GM19043 (cell line): ENCODE results near the gene TRPC5OS.

Experiments
- ATAC-seq: cut with Tn5 transposase; IDR thresholded peaks from one replicate; pipeline ENCODE4 v1.9.1; 2021; ENCODE audit warnings: low read depth; ENCODE audit not compliant: unreplicated experiment

The TRPC5OS gene

GRCh38 chrX:111892375-111892774, 16.4 kb downstream of the TRPC5OS start:
- ATAC-seq: no peak

- no peak for ATAC-seq
These were observed 20.2 kb downstream of the TRPC5OS start for GRCh38 chrX:111896148-111896547.

- ATAC-seq: no peak
These were observed 38.6 kb downstream of the TRPC5OS start for GRCh38 chrX:111914398-111915090.

GRCh38 chrX:111917591-111917990, 41.6 kb downstream of the TRPC5OS start:
- ATAC-seq: no peak

GRCh38 chrX:111928456-111928855, 52.5 kb downstream of the TRPC5OS start:
- no peak for ATAC-seq
